Gastrocnemius medialis (tissue), 4 donors: ENCODE data around the gene ARID5A. TPM values are rescaled to one million over a fixed set of nuclear protein-coding genes. Genes with fewer than 3 reads are reported as not detected.

ENCODE experiments used
- ATAC-seq, 2 donors: fragments of 150-250 bp; one replicate each; pipeline ENCODE4 v1.9.1; 2016
- DNase-seq, 2 donors: peaks; one replicate each; pipeline ENCODE4 v3.0.0-alpha.2; 2019
- H3K27ac ChIP-seq, 4 donors: fragments of 200-600 bp; sonication (generic); 1 replicate in 1 of 4; 2 replicates in 3 of 4; pipeline ENCODE4 v1.5.1; 2016 to 2018; ENCODE audit warnings: mild to moderate bottlenecking in 2 of 4, moderate library complexity in 1 of 4
- H3K27me3 ChIP-seq, 3 donors: fragments of 200-600 bp; sonication (generic) in 2 of 3; 1 replicate in 1 of 3; 2 replicates in 2 of 3; pipeline versions ENCODE4 v1.5.1 to v1.6.0; 2016 to 2019; ENCODE audit warnings: mild to moderate bottlenecking in 1 of 3, moderate library complexity in 1 of 3
- H3K36me3 ChIP-seq, 2 donors: fragments of 200-600 bp; sonication (generic) in 1 of 2; one replicate each; pipeline ENCODE4 v1.5.1; 2017 to 2018
- H3K4me1 ChIP-seq, 2 donors: fragments of 200-600 bp; sonication (generic) in 1 of 2; one replicate each; pipeline ENCODE4 v1.5.1; 2016 to 2017; ENCODE audit warnings: mild to moderate bottlenecking in 2 of 2
- H3K4me3 ChIP-seq, 4 donors: fragments of 200-600 bp; sonication (generic) in 3 of 4; 1 replicate in 1 of 4; 2 replicates in 3 of 4; pipeline ENCODE4 v1.5.1; 2016 to 2019; ENCODE audit warnings: mild to moderate bottlenecking in 2 of 4
- H3K9me3 ChIP-seq, 3 donors: fragments of 200-600 bp; sonication (generic) in 2 of 3; 1 replicate in 1 of 3; 2 replicates in 2 of 3; pipeline ENCODE4 v1.5.1; 2016 to 2019
- CTCF ChIP-seq, 5 experiments: fragments of 450-650 bp in 3 of 5; fragments of 200-600 bp in 2 of 5; sonication (generic) in 2 of 5; IDR thresholded peaks in 4 of 5; conservative IDR thresholded peaks in 1 of 5; 1 replicate in 4 of 5; 2 replicates in 1 of 5; pipeline ENCODE4 v1.5.1; 2016 to 2019; ENCODE audit warnings: antibody characterized with exemption in 5 of 5, mild to moderate bottlenecking in 3 of 5, moderate library complexity in 3 of 5
- POLR2A ChIP-seq, 2 donors: fragments of 450-650 bp; IDR thresholded peaks; one replicate each; pipeline ENCODE4 v1.6.1; 2017; ENCODE audit warnings: antibody characterized with exemption in 2 of 2, mild to moderate bottlenecking in 2 of 2, moderate library complexity in 2 of 2
- in situ Hi-C, 4 donors: fragments of 200-750 bp; cut with MboI; loops; one replicate each; pipeline versions ENCODE4 v1.15.0 to v1.8.0; 2017; ENCODE audit warnings: low sequenced_read_pairs in 4 of 4
- intact Hi-C: fragments of 100-400 bp; cut with DNase I; formaldehyde crosslinking; loops from one replicate; pipeline ENCODE4 v1.15.1; 2023; ENCODE audit warnings: low total_unique reads
- total RNA-seq, 4 donors: library from RNA; depleted of rRNA; stranded (reverse); fragments of >200 nt; gene quantifications; one replicate each; pipeline versions ENCODE4 v1.1.0 to v1.2.3, GENCODE V29; 2016

Gene ARID5A
- total RNA-seq, 4 donors from 2014 or later: 6.7 to 126 (median 30.5) TPM

DNA sequence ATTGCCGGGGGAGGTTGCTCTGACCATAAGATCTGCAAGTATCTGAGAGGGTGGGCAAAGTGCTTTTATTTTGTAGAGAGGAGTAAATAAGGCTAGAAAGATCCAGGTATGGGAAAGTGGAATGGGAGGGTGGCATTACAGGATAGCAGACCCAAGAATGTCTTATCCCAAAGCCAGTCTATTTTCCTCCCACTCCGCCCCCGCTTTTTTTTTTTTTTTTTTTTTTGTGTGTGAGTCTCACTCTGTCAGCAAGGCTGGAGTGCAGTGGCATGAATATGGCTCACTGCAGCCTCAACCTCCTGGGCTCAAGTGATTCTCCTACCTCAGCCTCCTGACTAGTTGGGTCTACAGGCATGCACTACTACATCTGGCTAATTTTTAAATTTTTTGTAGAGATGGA lies 31.5 kb downstream of the ARID5A start:
- Histone ChIP-seq H3K27ac (no peak overlapping the region), H3K4me1 (no peaks in the 10 kb centered on the region), H3K9me3 (no peaks in the 10 kb centered on the region), H3K27me3 (no peaks in the 10 kb centered on the region), H3K36me3 (no peaks in the 10 kb centered on the region), H3K4me3 (no peak overlapping the region)
- in situ Hi-C loops: no loop called here
- ATAC-seq (no peak), DNase-seq (no peak)
- no peak for TF ChIP-seq CTCF (IDR thresholded peaks at IDR 0.05 in 4 of 5, conservative IDR thresholded peaks at IDR 0.05 in 1 of 5)
- no peak for TF ChIP-seq POLR2A (IDR thresholded peaks at IDR 0.05)
- intact Hi-C loops: no loop called here

DNA sequence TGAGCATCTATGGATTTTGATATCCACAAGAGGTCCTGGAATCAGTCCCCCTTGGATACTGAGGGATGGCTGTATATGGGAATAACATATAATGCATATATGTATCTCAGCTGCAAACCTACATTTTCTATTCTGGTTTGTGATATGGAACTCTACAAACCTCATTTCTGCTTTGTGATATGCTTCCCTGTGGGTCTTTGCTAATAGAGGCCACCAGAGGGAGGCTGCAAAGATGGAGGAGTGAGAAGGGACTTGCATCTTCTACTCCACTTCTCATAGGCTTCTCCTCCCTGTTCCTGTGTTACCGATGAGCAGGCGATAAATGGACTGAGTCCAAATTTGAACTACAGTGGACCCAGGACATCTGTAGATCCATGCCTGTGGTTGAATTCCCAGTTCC lies 37.8 kb downstream of the ARID5A start:
- TF ChIP-seq CTCF (IDR thresholded peaks at IDR 0.05 in 4 of 5, conservative IDR thresholded peaks at IDR 0.05 in 1 of 5): no peak
- no peak for TF ChIP-seq POLR2A (IDR thresholded peaks at IDR 0.05)

DNA sequence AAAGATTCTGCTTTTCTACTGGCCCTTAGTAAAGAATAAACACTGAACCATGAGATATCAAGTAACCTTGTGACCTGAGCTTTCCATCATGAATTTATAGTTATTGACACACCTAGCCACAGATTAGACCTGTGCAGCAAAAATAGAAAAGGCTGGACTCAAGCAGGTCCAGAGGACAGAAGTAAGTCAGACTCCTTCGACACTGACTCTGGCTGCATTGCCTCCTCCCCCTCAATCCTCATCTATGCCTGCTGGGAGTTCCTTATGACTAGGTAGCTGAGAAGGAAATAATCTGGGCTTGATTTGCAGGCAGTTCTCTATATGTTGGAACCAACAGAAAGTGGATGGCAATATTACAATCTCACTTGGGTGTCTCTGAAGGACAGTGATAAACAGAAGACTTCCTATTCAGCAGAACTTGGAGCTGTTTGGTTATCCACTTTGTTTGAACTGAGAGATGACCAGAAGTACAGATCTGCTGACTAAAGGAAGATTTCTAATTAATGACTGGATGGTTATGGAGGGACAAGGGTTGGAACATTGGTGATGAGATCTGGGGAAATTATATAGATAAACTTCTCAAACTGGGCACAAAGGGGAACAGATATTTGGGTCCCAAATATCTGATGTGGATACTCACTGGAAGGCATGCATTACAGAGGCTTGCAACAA lies 39.4 kb downstream of the ARID5A start:
- ATAC-seq (no peak), DNase-seq (no peak)
- TF ChIP-seq POLR2A (IDR thresholded peaks at IDR 0.05): no peak
- TF ChIP-seq CTCF (IDR thresholded peaks at IDR 0.05 in 4 of 5, conservative IDR thresholded peaks at IDR 0.05 in 1 of 5): no peak
- Histone ChIP-seq H3K27ac (no peak overlapping the region), H3K9me3 (no peaks in the 10 kb centered on the region), H3K4me3 (no peak overlapping the region), H3K4me1 (no peaks in the 10 kb centered on the region), H3K36me3 (no peaks in the 10 kb centered on the region), H3K27me3 (no peaks in the 10 kb centered on the region)
- in situ Hi-C loops (no loop called here), intact Hi-C loops (no loop called here)

More for the DNA sequence above, 37.8 kb downstream of the ARID5A start:
- Histone ChIP-seq H3K36me3 (no peaks in the 10 kb centered on the region), H3K4me1 (no peaks in the 10 kb centered on the region), H3K4me3 (no peak overlapping the region), H3K27ac (no peak overlapping the region), H3K27me3 (no peaks in the 10 kb centered on the region), H3K9me3 (no peaks in the 10 kb centered on the region)
- in situ Hi-C loops (no loop called here), intact Hi-C loops (no loop called here)
- ATAC-seq (no peak), DNase-seq (no peak)

DNA sequence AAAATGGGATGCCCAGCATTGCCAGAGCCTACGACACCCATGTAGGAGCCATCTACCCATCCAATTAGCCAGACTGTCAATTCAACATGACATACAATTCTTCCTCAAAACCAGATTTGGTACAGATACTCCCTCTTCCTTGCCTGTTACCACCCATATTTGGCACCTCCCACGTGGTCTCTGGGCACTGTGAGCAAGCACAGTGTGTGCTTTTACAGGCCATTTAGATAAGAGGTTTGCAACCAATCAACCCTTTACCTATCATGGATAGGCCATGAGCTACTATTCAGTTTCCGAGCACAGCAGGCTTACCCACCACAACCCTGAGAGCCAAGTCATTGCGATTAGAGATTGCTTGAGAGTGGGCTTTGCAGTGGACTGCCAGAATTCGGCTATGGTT lies 40.9 kb downstream of the ARID5A start:
- ATAC-seq: no peak
- Histone ChIP-seq H3K36me3 (no peaks in the 10 kb centered on the region), H3K27me3 (no peaks in the 10 kb centered on the region), H3K9me3 (no peaks in the 10 kb centered on the region), H3K4me1 (no peaks in the 10 kb centered on the region), H3K27ac (no peak overlapping the region), H3K4me3 (no peak overlapping the region)
- TF ChIP-seq CTCF (IDR thresholded peaks at IDR 0.05 in 4 of 5, conservative IDR thresholded peaks at IDR 0.05 in 1 of 5) (no peak), POLR2A (IDR thresholded peaks at IDR 0.05) (no peak)
- in situ Hi-C loops: no loop called here
- intact Hi-C loops: no loop called here
- DNase-seq: no peak

DNA sequence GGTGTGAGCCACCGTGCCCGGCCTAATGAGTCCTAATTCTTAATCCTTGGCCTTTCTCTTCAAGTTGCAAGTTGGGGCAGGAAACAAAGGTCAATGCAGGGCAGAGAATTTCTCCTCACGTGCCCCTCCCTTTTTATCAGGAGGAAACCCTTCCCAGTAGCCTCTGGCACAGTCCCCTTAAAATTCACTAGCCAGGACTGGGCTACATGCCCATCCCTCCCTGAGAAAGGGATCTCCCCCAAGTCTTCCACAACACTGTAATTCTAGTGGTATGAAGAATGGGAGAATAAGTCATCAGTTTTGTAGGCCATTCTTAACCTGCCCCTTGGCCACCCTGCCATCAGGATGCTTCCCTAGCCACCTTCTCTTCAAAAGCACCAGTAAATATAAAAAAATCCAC lies 42.2 kb downstream of the ARID5A start:
- no peak overlapping the region for H3K27ac ChIP-seq
- DNase-seq: no peak
- no peak for TF ChIP-seq CTCF (IDR thresholded peaks at IDR 0.05 in 4 of 5, conservative IDR thresholded peaks at IDR 0.05 in 1 of 5)
- TF ChIP-seq POLR2A (IDR thresholded peaks at IDR 0.05): no peak

More for the DNA sequence above, 42.2 kb downstream of the ARID5A start:
- intact Hi-C loops (no loop called here), in situ Hi-C loops (no loop called here)
- H3K4me1 ChIP-seq: no peaks in the 10 kb centered on the region
- no peak overlapping the region for H3K4me3 ChIP-seq
- H3K9me3 ChIP-seq: no peaks in the 10 kb centered on the region
- peaks cover 0 to 7% of the 10 kb centered on the region in 2 donors for H3K36me3 ChIP-seq
- ATAC-seq: no peak
- H3K27me3 ChIP-seq: no peaks in the 10 kb centered on the region
